AG04450 (cell line): ENCODE data around the gene PNPLA7. TPM values are rescaled to one million over a fixed set of nuclear protein-coding genes. Genes with fewer than 3 reads are reported as not detected.

Source experiments
- CTCF ChIA-PET: fragments of 300-600, 350-600 bp; formaldehyde crosslinking; extraction: SDS; loops from one replicate; lab custom pipeline; 2022; ENCODE audit warnings: antibody characterized with exemption, inconsistent platforms; lab: Charles Lee
- POLR2A ChIA-PET: fragments of 350-600 bp; formaldehyde crosslinking; extraction: SDS; loops from one replicate; lab custom pipeline; 2021; ENCODE audit warnings: antibody characterized with exemption, inconsistent platforms; lab: Yijun Ruan, JAX
- DNase-seq: peaks from one replicate; pipeline ENCODE4 v3.0.0-alpha.2; 2011; ENCODE audit warnings: low read depth, low spot score
- H3K27ac ChIP-seq: one replicate; pipeline ENCODE4 v1.5.1; 2012; ENCODE audit warnings: low read depth, low read length, control low read depth
- H3K27me3 ChIP-seq: one replicate; pipeline ENCODE4 v1.6.0; 2012; ENCODE audit warnings: low read length; ENCODE audit not compliant: control insufficient read depth, insufficient read depth
- H3K4me3 ChIP-seq: 2 replicates; pipeline ENCODE4 v1.5.1; 2011; ENCODE audit warnings: mild to moderate bottlenecking, low read depth, low read length, control low read depth
- H3K9me3 ChIP-seq: 2 replicates; pipeline ENCODE4 v1.5.1; 2012; ENCODE audit warnings: low read length; ENCODE audit not compliant: control insufficient read depth, insufficient read depth
- CTCF ChIP-seq: IDR thresholded peaks from 2 replicates; pipeline ENCODE4 v1.5.1; 2011; ENCODE audit warnings: low read depth, low read length, control low read depth, inconsistent platforms
- polyA plus RNA-seq: library from polyadenylated mRNA; depleted of rRNA; stranded (reverse); fragments of >200 nt; gene quantifications from 2 replicates; pipeline ENCODE4 v1.2.3, GENCODE V29; 2011

Gene PNPLA7
- polyA plus RNA-seq, 1 experiment, result 0.26 TPM

- no peak overlapping the region for H3K27ac ChIP-seq
- TF ChIP-seq CTCF, result no peak
- no peak overlapping the region for H3K4me3 ChIP-seq
- peaks cover 2% of the 10 kb centered on the region for H3K27me3 ChIP-seq
- no peaks in the 10 kb centered on the region; the same call in 1 of the 2 replicates for H3K9me3 ChIP-seq
- ChIA-PET CTCF (interaction anchor here (0.8 to 1.7 kb wide), 3 partner anchors 15 to 238 kb away, joined by 3 to 5 read pairs (median 3); partner anchors contain the start of genes EXD3 and NOXA1), POLR2A (no interaction called here)
- no peak for DNase-seq
These were observed 25.3 kb downstream of the PNPLA7 start for GRCh38 chr9:137524981-137525317.

GRCh38 chr9:137524161-137524980 is 25.8 kb downstream of the PNPLA7 start:
- DNase-seq, result no peak
- H3K27ac ChIP-seq, result no peak overlapping the region
- POLR2A ChIA-PET, result interaction anchor here (0.7 to 0.8 kb wide), 2 partner anchors 34 to 36 kb away, joined by 3 to 5 read pairs; no protein-coding TSS in a partner anchor
- peaks cover 2% of the 10 kb centered on the region for H3K27me3 ChIP-seq
- no peak overlapping the region for H3K4me3 ChIP-seq
- CTCF ChIA-PET, result interaction anchor here (0.8 to 1.7 kb wide), 3 partner anchors 15 to 237 kb away, joined by 3 to 5 read pairs (median 3); partner anchors contain the start of genes EXD3 and NOXA1
- peaks cover 4% of the 10 kb centered on the region; the same call in 1 of the 2 replicates for H3K9me3 ChIP-seq
- no peak for TF ChIP-seq CTCF

GRCh38 chr9:137522746-137523455 is 27.3 kb downstream of the PNPLA7 start:
- Histone ChIP-seq H3K27ac (no peak overlapping the region), H3K27me3 (peaks cover 2% of the 10 kb centered on the region), H3K9me3 (peaks cover 9% of the 10 kb centered on the region; the same call in 1 of the 2 replicates), H3K4me3 (no peak overlapping the region)
- ChIA-PET CTCF (no interaction called here), POLR2A (interaction anchor here (0.8 kb wide), 1 partner anchor 35 kb away, joined by 5 read pairs; no protein-coding TSS in a partner anchor)
- no peak for DNase-seq
- TF ChIP-seq CTCF, result no peak

GRCh38 chr9:137521405-137521985 is 28.7 kb downstream of the PNPLA7 start:
- POLR2A ChIA-PET, result no interaction called here
- Histone ChIP-seq H3K9me3 (peaks cover 9% of the 10 kb centered on the region; the same call in 1 of the 2 replicates), H3K4me3 (no peak overlapping the region), H3K27me3 (no peaks in the 10 kb centered on the region), H3K27ac (no peak overlapping the region)
- TF ChIP-seq CTCF, result no peak
- CTCF ChIA-PET, result no interaction called here
- no peak for DNase-seq
